T-cell (primary cell): ENCODE data around the gene BABAM1. TPM values are rescaled to one million over a fixed set of nuclear protein-coding genes. Genes with fewer than 3 reads are reported as not detected.
"Not testable (repeated sequence)": the region's sequence is repeated elsewhere in the genome, so short reads cannot be mapped to it uniquely, and the experiment has no call there.

Experiments
- ATAC-seq, 4 experiments: fragments of 200-7000 bp in 3 of 4; fragments of 150-1000 bp in 1 of 4; cut with Tn5 transposase; replicated peaks in 1 of 4; 1 replicate in 3 of 4; 2 replicates in 1 of 4; pipeline ENCODE4 v1.10.0; 2021; ENCODE audit warnings: moderate library complexity in 3 of 4, mild to moderate bottlenecking in 2 of 4, moderate number of reproducible peaks in 1 of 4
- CTCF ChIA-PET, 2 donors: fragments of 300-600 bp; sonication (Branson Sonifier 250); formaldehyde crosslinking; loops; one replicate each; lab custom pipeline; 2022; ENCODE audit warnings: antibody characterized with exemption in 2 of 2; lab: Charles Lee
- POLR2A ChIA-PET, 2 donors: fragments of 300-600 bp; sonication (Branson Sonifier 250); formaldehyde crosslinking; loops; one replicate each; lab custom pipeline; 2022; ENCODE audit warnings: antibody characterized with exemption in 2 of 2; lab: Charles Lee
- DNase-seq, 35 experiments: peaks; one replicate each; pipeline versions ENCODE4 v3.0.0 to v3.0.0-alpha.2; 2013 to 2023
- H3K27ac ChIP-seq: one replicate; pipeline ENCODE4 v1.5.1; 2013; ENCODE audit warnings: low read length
- H3K27me3 ChIP-seq, 2 experiments: replicated peaks in 1 of 2; 1 replicate in 1 of 2; 2 replicates in 1 of 2; pipeline versions ENCODE4 v1.6.1 to v1.7.0; 2013; ENCODE audit warnings: low read length in 1 of 2, mixed read lengths in 1 of 2; ENCODE audit not compliant: control insufficient read depth in 2 of 2, insufficient read depth in 2 of 2; ENCODE audit errors: extremely low read depth in 1 of 2
- H3K36me3 ChIP-seq, 2 donors: 1 replicate in 1 of 2; 2 replicates in 1 of 2; pipeline versions ENCODE4 v1.6.1 to v1.7.0; 2013; ENCODE audit warnings: low read length in 1 of 2; ENCODE audit not compliant: control insufficient read depth in 2 of 2, insufficient read depth in 1 of 2; ENCODE audit errors: extremely low read depth in 1 of 2
- H3K4me1 ChIP-seq, 2 experiments: 1 replicate in 1 of 2; 2 replicates in 1 of 2; pipeline versions ENCODE4 v1.6.1 to v1.7.0; 2013; ENCODE audit warnings: low read length in 2 of 2, mixed read lengths in 1 of 2; ENCODE audit not compliant: insufficient read depth in 2 of 2, control insufficient read depth in 1 of 2; ENCODE audit errors: extremely low read depth in 1 of 2
- H3K4me3 ChIP-seq, 2 donors: 1 replicate in 1 of 2; 2 replicates in 1 of 2; pipeline versions ENCODE4 v1.5.1 to v1.7.0; 2013; ENCODE audit warnings: mild to moderate bottlenecking in 2 of 2, low read length in 1 of 2, moderate library complexity in 1 of 2; ENCODE audit not compliant: control insufficient read depth in 1 of 2; ENCODE audit errors: extremely low read depth in 1 of 2
- H3K9me3 ChIP-seq: 2 replicates; pipeline ENCODE4 v1.7.0; 2013
- H3K27ac Mint-ChIP-seq, 2 donors: one replicate each; pipeline ENCODE4 v1.8.0; 2020 to 2021; ENCODE audit warnings: mild to moderate bottlenecking in 2 of 2, mixed read lengths in 2 of 2
- H3K27me3 Mint-ChIP-seq, 2 donors: one replicate each; pipeline ENCODE4 v1.8.0; 2021 to 2022; ENCODE audit warnings: mixed read lengths in 2 of 2
- H3K36me3 Mint-ChIP-seq: one replicate; pipeline ENCODE4 v1.8.0; 2021; ENCODE audit warnings: mixed read lengths
- H3K4me1 Mint-ChIP-seq, 3 donors: one replicate each; pipeline ENCODE4 v1.8.0; 2020 to 2022; ENCODE audit warnings: mixed read lengths in 3 of 3, mild to moderate bottlenecking in 1 of 3
- H3K4me3 Mint-ChIP-seq, 3 donors: one replicate each; pipeline ENCODE4 v1.8.0; 2020 to 2022; ENCODE audit warnings: mild to moderate bottlenecking in 3 of 3, mixed read lengths in 3 of 3, moderate library complexity in 3 of 3
- H3K9me3 Mint-ChIP-seq, 3 donors: one replicate each; pipeline ENCODE4 v1.8.0; 2020 to 2022; ENCODE audit warnings: mixed read lengths in 3 of 3
- WGBS: methylation state at CpG from one replicate; pipeline ENCODE4 v1.1.5; 2013; ENCODE audit warnings: missing lambda C conversion rate; ENCODE audit not compliant: insufficient coverage; 5-methylcytosine and 5-hydroxymethylcytosine counted together
- total RNA-seq, 35 experiments: library from RNA in 6 of 35; stranded (reverse) in 6 of 35; fragments of 120-200 nt in 1 of 35; gene quantifications; one replicate each; pipeline versions ENCODE4 v1.2.1 to v1.2.4 and lab custom pipeline; 2013 to 2026

BABAM1 gene
- total RNA-seq, 5 donors from 2014 or later (not counting 1 experiment from before 2014, with no cell fraction given), result 76.7 to 130 (median 117) TPM

- Histone ChIP-seq H3K4me3 (no peak overlapping the region), H3K9me3 (no peaks in the 10 kb centered on the region), H3K36me3 (peaks cover 0 to 7% of the 10 kb centered on the region in 2 donors), H3K4me1 (peaks cover 0 to 16% of the 10 kb centered on the region in 2 experiments), H3K27me3 (peaks cover 0 to 8% of the 10 kb centered on the region in 2 experiments), H3K27ac (no peak overlapping the region)
- no peak overlapping the region for H3K27ac Mint-ChIP-seq
- no peaks in the 10 kb centered on the region for H3K9me3 Mint-ChIP-seq
- no peak for ATAC-seq
- H3K36me3 Mint-ChIP-seq, result peaks cover 7% of the 10 kb centered on the region
- CTCF ChIA-PET, result interaction anchor here (0.7 to 2.0 kb wide), 6 partner anchors 12 to 187 kb away, joined by 3 to 8 read pairs (median 6); partner anchors contain the start of genes DDA1 (in 1 of the 2) and MRPL34 (in 1 of the 2)
- POLR2A ChIA-PET, result no interaction called here
- WGBS, result 95% methylated on average over 13 of the region's 14 CpGs
- peaks cover 5 to 8% (median 8%) of the 10 kb centered on the region in 3 donors for H3K4me1 Mint-ChIP-seq
- peaks cover 0 to 2% of the 10 kb centered on the region in 2 donors for H3K27me3 Mint-ChIP-seq
- H3K4me3 Mint-ChIP-seq, result no peak overlapping the region
- no peak for DNase-seq
Measured at GRCh38 chr19:17293605-17294004, 26.4 kb downstream of the BABAM1 start.

- ATAC-seq (no peak), DNase-seq (peak in 21 of 35 experiments; percentile 16 to 61 (median 33))
- Histone ChIP-seq H3K4me1 (peaks cover 0 to 16% of the 10 kb centered on the region in 2 experiments), H3K9me3 (no peaks in the 10 kb centered on the region), H3K27ac (no peak overlapping the region), H3K36me3 (peaks cover 0 to 7% of the 10 kb centered on the region in 2 donors), H3K27me3 (peaks cover 0 to 7% of the 10 kb centered on the region in 2 experiments), H3K4me3 (no peak overlapping the region)
- peaks cover 5 to 8% (median 8%) of the 10 kb centered on the region in 3 donors for H3K4me1 Mint-ChIP-seq
- H3K36me3 Mint-ChIP-seq, result peaks cover 7% of the 10 kb centered on the region
- no peaks in the 10 kb centered on the region for H3K9me3 Mint-ChIP-seq
- 87% methylated on average over 37 of the region's 48 CpGs for WGBS
- no peak overlapping the region for H3K4me3 Mint-ChIP-seq
- no peak overlapping the region for H3K27ac Mint-ChIP-seq
- CTCF ChIA-PET, result no interaction called here
- POLR2A ChIA-PET, result no interaction called here
- H3K27me3 Mint-ChIP-seq, result no peaks in the 10 kb centered on the region
Measured at GRCh38 chr19:17294051-17294891, 27.0 kb downstream of the BABAM1 start.

GRCh38 chr19:17295551-17295950, 28.3 kb downstream of the BABAM1 start:
- not testable (repeated sequence) for H3K36me3 Mint-ChIP-seq
- CTCF ChIA-PET, result interaction anchor here in 1 of 2 donors (0.6 kb wide), 1 partner anchor 37 kb away, joined by 3 read pairs; no protein-coding TSS in a partner anchor
- WGBS, result 100% methylated on average over 4 of the region's 6 CpGs

GRCh38 chr19:17296273-17296672, 29.0 kb downstream of the BABAM1 start:
- H3K27ac ChIP-seq, result no peak overlapping the region
- peaks cover 5 to 8% (median 8%) of the 10 kb centered on the region in 3 donors for H3K4me1 Mint-ChIP-seq
- H3K4me3 ChIP-seq, result no peak overlapping the region
- CTCF ChIA-PET, result interaction anchor here in 1 of 2 donors (0.6 to 0.7 kb wide), 2 partner anchors 15 to 38 kb away, joined by 3 to 7 read pairs; no protein-coding TSS in a partner anchor
- H3K4me1 ChIP-seq, result peaks cover 0 to 11% of the 10 kb centered on the region in 2 experiments
- H3K27me3 Mint-ChIP-seq, result no peaks in the 10 kb centered on the region
- no peak for DNase-seq
- H3K27ac Mint-ChIP-seq, result no peak overlapping the region
- POLR2A ChIA-PET, result interaction anchor here in 1 of 2 donors (0.7 kb wide), 1 partner anchor 480 kb away, joined by 9 read pairs; no protein-coding TSS in a partner anchor
- H3K4me3 Mint-ChIP-seq, result no peak overlapping the region
- ATAC-seq, result no peak
- H3K36me3 Mint-ChIP-seq, result peaks cover 7% of the 10 kb centered on the region
- peaks cover 0 to 2% of the 10 kb centered on the region in 2 experiments for H3K27me3 ChIP-seq
- no peaks in the 10 kb centered on the region for H3K9me3 Mint-ChIP-seq
- no peaks in the 10 kb centered on the region for H3K9me3 ChIP-seq
- WGBS, result 100% methylated on average over 1 of the region's 4 CpGs
- peaks cover 0 to 7% of the 10 kb centered on the region in 2 donors for H3K36me3 ChIP-seq

More at GRCh38 chr19:17295551-17295950, 28.3 kb downstream of the BABAM1 start:
- H3K9me3 Mint-ChIP-seq, DNase-seq, H3K27me3 ChIP-seq, H3K4me1 Mint-ChIP-seq, H3K9me3 ChIP-seq, H3K27me3 Mint-ChIP-seq, H3K4me3 ChIP-seq, H3K27ac ChIP-seq, H3K4me3 Mint-ChIP-seq, H3K36me3 ChIP-seq, H3K27ac Mint-ChIP-seq, POLR2A ChIA-PET, ATAC-seq: not testable (repeated sequence)
- H3K4me1 ChIP-seq, result peaks cover 0 to 11% of the 10 kb centered on the region in 2 experiments

DNA sequence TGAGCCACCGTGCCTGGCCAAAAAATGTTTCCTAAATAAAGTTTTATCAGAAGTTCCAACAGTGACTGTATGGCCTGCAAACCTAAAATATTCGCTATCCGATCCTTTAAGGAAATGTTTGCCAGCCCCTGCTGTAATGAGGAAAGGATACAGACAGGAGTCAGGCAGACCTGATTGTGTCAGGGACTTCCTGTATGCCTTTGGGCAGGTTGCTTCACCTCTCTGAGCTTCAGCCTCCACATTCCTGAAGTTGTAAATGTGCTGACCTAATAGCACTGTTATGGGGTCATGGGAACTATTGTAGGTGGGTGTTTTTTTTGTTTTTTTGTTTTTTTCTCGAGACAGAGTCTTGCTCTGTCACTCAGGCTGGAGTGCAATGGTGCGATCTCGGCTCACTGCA, 29.7 kb downstream of the BABAM1 start:
- H3K9me3 Mint-ChIP-seq, result no peaks in the 10 kb centered on the region
- CTCF ChIA-PET, result interaction anchor here in 1 of 2 donors (1.4 kb wide), 1 partner anchor 8 kb away, joined by 4 read pairs; the partner anchor contains the start of gene MRPL34
- DNase-seq, result no peak
- peaks cover 0 to 9% of the 10 kb centered on the region in 2 experiments for H3K4me1 ChIP-seq
- H3K9me3 ChIP-seq, result no peaks in the 10 kb centered on the region
- WGBS, result 85% methylated on average over 3 of the region's 6 CpGs
- no peaks in the 10 kb centered on the region for H3K27me3 Mint-ChIP-seq
- no peak overlapping the region for H3K4me3 Mint-ChIP-seq
- no peak for ATAC-seq
- peaks cover 0 to 7% of the 10 kb centered on the region in 2 donors for H3K36me3 ChIP-seq
- H3K36me3 Mint-ChIP-seq, result peaks cover 7% of the 10 kb centered on the region
- H3K27ac ChIP-seq, result no peak overlapping the region
- POLR2A ChIA-PET, result interaction anchor here in 1 of 2 donors (0.7 kb wide), 1 partner anchor 479 kb away, joined by 9 read pairs; no protein-coding TSS in a partner anchor
- H3K4me3 ChIP-seq, result no peak overlapping the region
- peaks cover 0 to 2% of the 10 kb centered on the region in 2 experiments for H3K27me3 ChIP-seq
- H3K27ac Mint-ChIP-seq, result no peak overlapping the region
- peaks cover 4 to 8% (median 7%) of the 10 kb centered on the region in 3 donors for H3K4me1 Mint-ChIP-seq

DNA sequence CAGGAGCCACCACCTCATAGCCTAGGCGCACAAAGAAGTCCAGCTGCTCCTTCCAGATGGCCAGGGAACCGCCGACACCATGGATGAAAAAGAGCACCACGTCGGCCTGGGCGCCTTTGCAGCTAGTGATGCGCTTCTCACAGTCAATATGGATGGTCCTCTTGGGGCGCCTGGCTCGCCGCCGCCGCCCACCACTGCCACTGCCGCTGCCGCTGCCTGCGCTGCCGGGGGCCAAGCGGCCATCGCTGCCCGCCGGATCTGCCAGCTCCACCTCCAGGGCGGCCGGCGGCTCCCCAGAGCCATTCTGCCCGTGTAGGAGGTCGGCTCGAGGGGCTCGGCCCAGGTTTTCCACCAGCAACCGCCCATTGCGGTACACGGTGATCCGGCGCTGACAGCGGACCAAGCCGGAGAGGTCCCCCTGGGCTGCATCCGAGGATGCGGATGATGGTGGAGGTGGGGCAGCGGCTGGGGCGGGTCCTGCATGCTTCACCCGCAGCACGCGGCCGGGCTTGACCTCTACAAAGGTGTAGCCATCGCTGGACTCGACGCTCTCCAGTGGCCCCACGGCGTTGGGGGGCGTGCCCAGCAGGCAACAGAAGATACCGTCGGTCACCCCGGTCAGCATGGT, 33.9 kb downstream of the BABAM1 start:
- peaks cover 23 to 31% (median 23%) of the 10 kb centered on the region in 3 donors for H3K4me1 Mint-ChIP-seq
- peaks cover 7% of the 10 kb centered on the region for H3K36me3 Mint-ChIP-seq
- no peak for ATAC-seq
- POLR2A ChIA-PET, result no interaction called here
- no peak overlapping the region for H3K4me3 Mint-ChIP-seq
- H3K27ac ChIP-seq, result no peak overlapping the region
- no peak overlapping the region for H3K27ac Mint-ChIP-seq
- no peaks in the 10 kb centered on the region for H3K27me3 Mint-ChIP-seq
- 97% methylated on average over 40 of the region's 51 CpGs for WGBS
- CTCF ChIA-PET, result no interaction called here
- DNase-seq, result no peak
- H3K27me3 ChIP-seq, result no peaks in the 10 kb centered on the region
- no peaks in the 10 kb centered on the region for H3K9me3 Mint-ChIP-seq
- no peaks in the 10 kb centered on the region for H3K36me3 ChIP-seq
- no peaks in the 10 kb centered on the region for H3K9me3 ChIP-seq
- H3K4me3 ChIP-seq, result no peak overlapping the region
- H3K4me1 ChIP-seq, result peaks cover 2 to 35% of the 10 kb centered on the region in 2 experiments
